MM.1S (cell line): ENCODE measurements around the gene COX18.

Experiments
- DNase-seq: peaks from one replicate; pipeline ENCODE4 v3.0.0-alpha.2; 2015
- H2AFZ ChIP-seq: fragments of 300-600 bp; sonication (generic); 2 replicates; pipeline ENCODE4 v1.6.0; 2016; ENCODE audit warnings: antibody characterized with exemption, low read length
- H3F3A ChIP-seq: fragments of 300-600 bp; sonication (generic); 2 replicates; pipeline ENCODE4 v1.6.1; 2016; ENCODE audit warnings: mild to moderate bottlenecking, antibody characterized with exemption, low read length, moderate library complexity, mixed read lengths; ENCODE audit not compliant: insufficient read depth
- H3K27ac ChIP-seq: fragments of 300-600 bp; sonication (generic); 2 replicates; pipeline ENCODE4 v1.5.1; 2016; ENCODE audit warnings: mild to moderate bottlenecking, low read length
- H3K27me3 ChIP-seq: fragments of 300-600 bp; sonication (generic); replicated peaks from 2 replicates; pipeline ENCODE4 v1.6.0; 2016; ENCODE audit warnings: low read length; ENCODE audit not compliant: insufficient read depth
- H3K36me3 ChIP-seq: fragments of 300-600 bp; sonication (generic); replicated peaks from 2 replicates; pipeline ENCODE4 v1.6.1; 2016; ENCODE audit warnings: mild to moderate bottlenecking, low read length, mixed read lengths; ENCODE audit not compliant: insufficient read depth
- H3K4me1 ChIP-seq: fragments of 300-600 bp; sonication (generic); 2 replicates; pipeline ENCODE4 v1.6.1; 2016; ENCODE audit warnings: low read length, mixed read lengths
- H3K4me2 ChIP-seq: fragments of 300-600 bp; sonication (generic); 2 replicates; pipeline ENCODE4 v1.6.0; 2016; ENCODE audit warnings: low read depth, low read length
- H3K4me3 ChIP-seq: fragments of 300-600 bp; sonication (generic); 2 replicates; pipeline ENCODE4 v1.5.1; 2016; ENCODE audit warnings: low read length, mixed read lengths
- H3K79me2 ChIP-seq: fragments of 300-600 bp; sonication (generic); 2 replicates; pipeline ENCODE4 v1.6.1; 2016; ENCODE audit warnings: mixed run types, low read length, mixed read lengths
- H3K9ac ChIP-seq: fragments of 300-600 bp; sonication (generic); 2 replicates; pipeline ENCODE4 v1.6.1; 2016; ENCODE audit warnings: low read length, mixed read lengths
- H3K9me2 ChIP-seq: fragments of 300-600 bp; sonication (generic); replicated peaks from 2 replicates; pipeline ENCODE4 v1.6.1; 2016; ENCODE audit warnings: mild to moderate bottlenecking, low read length, mixed read lengths; ENCODE audit not compliant: insufficient read depth
- H3K9me3 ChIP-seq: fragments of 300-600 bp; sonication (generic); replicated peaks from 2 replicates; pipeline ENCODE4 v1.6.1; 2016; ENCODE audit warnings: mild to moderate bottlenecking, low read length, mixed read lengths; ENCODE audit not compliant: insufficient read depth
- H4K20me1 ChIP-seq: fragments of 300-600 bp; sonication (generic); 2 replicates; pipeline ENCODE4 v1.6.1; 2016; ENCODE audit warnings: mild to moderate bottlenecking, low read length, moderate library complexity, mixed read lengths; ENCODE audit not compliant: insufficient read depth
- CTCF ChIP-seq: fragments of 300-600 bp; sonication (generic); IDR thresholded peaks from 2 replicates; pipeline ENCODE4 v1.5.1; 2016; ENCODE audit warnings: antibody characterized with exemption, low read length, mixed read lengths
- EZH2 ChIP-seq: fragments of 300-600 bp; sonication (generic); optimal IDR thresholded peaks from 2 replicates; pipeline ENCODE3; 2017; ENCODE audit warnings: low read depth, mild to moderate bottlenecking, antibody characterized with exemption, low read length, mixed read lengths
- EZH2phosphoT487 ChIP-seq: fragments of 300-600 bp; sonication (generic); IDR thresholded peaks from 2 replicates; pipeline ENCODE4 v1.6.1; 2018; ENCODE audit warnings: antibody characterized with exemption, low read length

The COX18 gene

GRCh38 chr4:73075832-73076231 is 6.3 kb upstream of the COX18 start:
- peaks cover 12% of the 10 kb centered on the region; the same call in 1 of the 2 replicates for H3K36me3 ChIP-seq
- no peaks in the 10 kb centered on the region for H4K20me1 ChIP-seq
- peaks cover 32% of the 10 kb centered on the region for H3K4me1 ChIP-seq
- no peak overlapping the region for H3K4me3 ChIP-seq
- H3K9me3 ChIP-seq = no peaks in the 10 kb centered on the region
- no peak overlapping the region for H3K4me2 ChIP-seq
- peaks cover 7% of the 10 kb centered on the region for H3K79me2 ChIP-seq
- no peak overlapping the region for H3K27ac ChIP-seq
- DNase-seq = no peak
- peaks cover 27% of the 10 kb centered on the region for H3F3A ChIP-seq
- TF ChIP-seq EZH2 = no peak
- TF ChIP-seq EZH2phosphoT487 = no peak
- no peak for TF ChIP-seq CTCF
- no peak overlapping the region for H3K9ac ChIP-seq
- no peak overlapping the region for H2AFZ ChIP-seq
- no peaks in the 10 kb centered on the region for H3K9me2 ChIP-seq
- H3K27me3 ChIP-seq = no peaks in the 10 kb centered on the region

GRCh38 chr4:73070074-73070390 is 516 bp upstream of the COX18 start:
- H2AFZ ChIP-seq = peak overlapping the region; percentile 78
- peaks cover 44% of the 10 kb centered on the region for H3K4me1 ChIP-seq
- peaks cover 54% of the 10 kb centered on the region for H3F3A ChIP-seq

GRCh38 chr4:73068491-73069337 is 802 bp downstream of the COX18 start:
- H3K36me3 ChIP-seq = peaks cover 2% of the 10 kb centered on the region; the same call in 1 of the 2 replicates
- H3K79me2 ChIP-seq = peaks cover 25% of the 10 kb centered on the region
- peak overlapping the region; percentile 95 for H3K27ac ChIP-seq
- no peaks in the 10 kb centered on the region for H3K27me3 ChIP-seq
- peaks cover 50% of the 10 kb centered on the region for H3F3A ChIP-seq
- H3K4me2 ChIP-seq = peak overlapping the region; percentile 83
- no peaks in the 10 kb centered on the region for H3K9me2 ChIP-seq
- peaks cover 34% of the 10 kb centered on the region for H3K4me1 ChIP-seq
- no peak; the same call in 1 of the 2 replicates for TF ChIP-seq CTCF
- TF ChIP-seq EZH2 = no peak
- TF ChIP-seq EZH2phosphoT487 = no peak
- H2AFZ ChIP-seq = peak overlapping the region; percentile 59
- no peaks in the 10 kb centered on the region for H3K9me3 ChIP-seq
- peak overlapping the region; percentile 90 for H3K9ac ChIP-seq
- no peaks in the 10 kb centered on the region for H4K20me1 ChIP-seq
- peak overlapping the region; percentile 71 for H3K4me3 ChIP-seq
- DNase-seq = peak; percentile 39

More at GRCh38 chr4:73070074-73070390, 516 bp upstream of the COX18 start:
- Histone ChIP-seq H3K27ac (peak overlapping the region; percentile 95), H4K20me1 (no peaks in the 10 kb centered on the region), H3K36me3 (no peaks in the 10 kb centered on the region), H3K9me2 (no peaks in the 10 kb centered on the region), H3K27me3 (no peaks in the 10 kb centered on the region), H3K9ac (peak overlapping the region; percentile 70), H3K4me3 (peak overlapping the region; percentile 57), H3K9me3 (no peaks in the 10 kb centered on the region), H3K79me2 (peaks cover 25% of the 10 kb centered on the region), H3K4me2 (peak overlapping the region; percentile 76)
- DNase-seq = no peak
- TF ChIP-seq EZH2 (no peak), EZH2phosphoT487 (no peak), CTCF (no peak)
